T-helper 1 cell treated with Interleukin-12 subunit alpha and Interleukin-12 subunit beta and Interleukin-4 antibody, amounts not matched to agents 30 ng/mL and 1 ng/mL, for 36 hours (primary cell): Measurements from ENCODE around the gene TVP23C. TPM values are rescaled to one million over a fixed set of nuclear protein-coding genes. Genes with fewer than 3 reads are reported as not detected.
"Not testable (repeated sequence)": the region's sequence is repeated elsewhere in the genome, so short reads cannot be mapped to it uniquely, and the experiment has no call there.

Experiments
- intact Hi-C: fragments of 100-400 bp; cut with micrococcal nuclease; formaldehyde crosslinking; loops from one replicate; pipeline ENCODE4 v1.15.1; 2024
- total RNA-seq: library from RNA; stranded (reverse); gene quantifications from 2 replicates; pipeline ENCODE4 v1.2.3, GENCODE V29; 2022

The TVP23C gene
- total RNA-seq, 1 donor from 2014 or later: 18.4 TPM

DNA sequence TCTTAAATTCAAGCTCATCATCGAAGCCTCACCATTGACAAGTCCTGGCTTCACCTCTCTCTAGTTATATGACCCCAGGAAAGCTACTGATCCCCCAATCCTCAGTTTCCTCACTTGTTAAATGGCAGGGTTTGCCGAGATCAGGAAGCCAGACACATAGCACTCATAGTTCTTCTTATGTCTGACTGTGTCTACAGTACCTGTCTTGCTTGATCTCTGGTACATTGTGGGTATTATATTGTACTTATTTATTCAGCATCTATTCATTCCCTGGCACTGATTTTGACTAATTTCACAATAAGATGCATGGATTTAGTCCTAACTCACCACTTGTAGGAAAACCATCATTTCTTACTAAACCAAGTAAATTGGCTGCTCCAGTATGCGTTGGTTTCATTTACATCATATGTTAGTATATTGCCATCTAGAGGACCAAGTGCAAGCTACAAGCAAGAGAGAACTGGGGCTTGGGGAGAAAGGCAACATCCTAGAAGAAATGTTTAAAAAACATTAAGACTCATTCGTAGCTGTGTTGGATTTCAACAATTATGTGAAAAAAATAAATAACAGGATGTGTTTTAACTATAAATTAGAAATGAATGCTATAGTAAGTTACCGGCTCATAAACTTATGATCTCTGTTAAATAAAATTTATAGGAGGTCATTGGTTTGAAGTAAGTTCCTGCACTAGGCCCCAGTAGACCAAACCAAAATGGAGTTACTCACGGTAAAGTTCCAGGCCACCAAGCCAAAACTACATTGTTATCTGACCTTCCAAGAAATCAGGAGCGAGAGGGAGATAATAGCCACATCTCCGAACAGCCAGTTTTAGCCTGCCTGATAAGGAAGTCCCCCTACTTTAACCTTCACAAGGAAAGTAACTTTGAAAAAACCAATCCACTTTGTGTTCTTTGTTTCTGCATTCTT lies 36.7 kb downstream of the TVP23C start:
- intact Hi-C loops: loop anchor here (1.0 kb wide), 1 partner anchor 269 kb away; no protein-coding TSS in a partner anchor

DNA sequence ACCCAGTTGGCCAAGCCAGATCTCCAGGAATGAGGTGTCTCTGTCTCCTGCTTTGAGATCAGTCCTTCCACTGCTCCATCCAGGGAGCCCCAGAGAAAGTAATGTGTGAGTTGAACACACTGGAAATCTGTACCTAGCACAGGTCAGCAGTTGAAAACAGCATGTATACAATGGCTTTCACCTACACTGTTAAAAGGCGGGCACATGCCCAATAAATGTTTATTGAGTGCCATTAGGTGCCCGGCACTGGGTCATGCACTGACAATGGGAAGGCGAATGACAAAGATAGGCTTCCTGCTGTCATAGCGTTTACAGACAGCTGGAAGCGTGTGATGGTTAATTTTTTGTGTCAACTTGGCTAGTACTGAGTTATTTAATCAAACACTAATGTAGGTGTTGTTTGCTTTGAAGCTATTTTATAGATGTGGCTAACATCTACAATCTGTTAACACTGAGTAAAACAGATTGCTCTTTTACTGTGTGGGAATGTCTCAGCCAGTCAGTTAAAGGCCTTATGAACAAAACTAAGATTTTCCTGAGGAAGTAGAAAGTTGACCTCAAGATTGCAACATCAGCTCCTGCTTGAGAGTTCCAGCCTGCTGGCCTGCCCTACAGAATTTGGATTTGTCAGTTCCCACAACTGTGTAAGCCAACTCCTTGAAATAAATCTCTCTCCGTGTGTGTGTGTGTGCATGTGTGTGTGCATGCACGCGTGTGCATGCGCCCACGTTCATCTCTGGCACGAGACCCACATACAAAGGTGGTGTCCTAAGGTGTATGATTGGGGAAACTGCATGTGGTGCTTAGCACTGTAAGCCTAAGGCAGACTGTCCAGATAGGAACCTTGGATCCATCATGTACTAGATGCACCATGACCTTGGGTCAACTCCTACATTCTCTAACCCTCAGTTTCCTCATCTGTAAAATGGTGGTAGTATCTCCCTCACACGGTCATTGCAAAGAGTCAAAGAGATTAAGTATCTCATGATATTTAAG lies 38.0 kb downstream of the TVP23C start:
- intact Hi-C loops: not testable (repeated sequence)

DNA sequence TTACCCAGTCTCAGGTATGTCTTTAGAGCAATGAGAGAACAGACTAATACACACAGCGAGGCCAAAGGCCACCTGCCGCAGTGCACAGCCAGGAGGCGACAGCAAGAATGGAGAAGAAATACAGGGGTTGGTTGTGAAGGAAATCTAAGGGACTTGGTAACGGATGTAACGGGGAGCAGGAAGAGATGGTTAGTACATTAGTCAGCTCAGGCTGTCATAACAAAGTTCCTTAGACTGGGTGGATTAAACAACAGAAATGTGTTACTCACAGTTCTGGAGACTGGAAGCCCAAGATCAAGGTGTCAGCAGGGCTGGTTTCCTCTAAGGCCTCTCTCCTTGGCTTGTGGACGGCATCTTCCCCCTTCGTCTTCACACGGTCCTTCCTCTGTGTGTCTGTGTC lies 47.1 kb downstream of the TVP23C start:
- intact Hi-C loops: no loop called here

DNA sequence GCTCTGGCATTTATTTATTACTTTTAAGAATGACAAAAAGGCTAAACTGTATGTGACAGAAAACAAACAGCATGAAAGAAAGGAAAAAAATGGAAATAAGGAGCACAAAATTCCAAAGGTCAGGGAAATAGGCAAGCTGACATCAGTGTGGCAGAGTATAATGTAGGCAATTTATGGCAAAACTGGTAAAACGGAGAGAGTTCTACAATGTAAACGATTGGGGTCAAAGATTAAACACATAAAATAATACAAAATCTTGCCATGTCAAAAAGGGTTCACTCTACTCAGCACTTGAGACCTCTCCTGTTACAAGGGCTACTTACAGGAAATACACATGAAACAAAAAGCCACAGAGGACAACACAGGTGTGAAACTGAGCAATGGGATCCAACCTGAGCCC lies 48.8 kb downstream of the TVP23C start:
- intact Hi-C loops: no loop called here

DNA sequence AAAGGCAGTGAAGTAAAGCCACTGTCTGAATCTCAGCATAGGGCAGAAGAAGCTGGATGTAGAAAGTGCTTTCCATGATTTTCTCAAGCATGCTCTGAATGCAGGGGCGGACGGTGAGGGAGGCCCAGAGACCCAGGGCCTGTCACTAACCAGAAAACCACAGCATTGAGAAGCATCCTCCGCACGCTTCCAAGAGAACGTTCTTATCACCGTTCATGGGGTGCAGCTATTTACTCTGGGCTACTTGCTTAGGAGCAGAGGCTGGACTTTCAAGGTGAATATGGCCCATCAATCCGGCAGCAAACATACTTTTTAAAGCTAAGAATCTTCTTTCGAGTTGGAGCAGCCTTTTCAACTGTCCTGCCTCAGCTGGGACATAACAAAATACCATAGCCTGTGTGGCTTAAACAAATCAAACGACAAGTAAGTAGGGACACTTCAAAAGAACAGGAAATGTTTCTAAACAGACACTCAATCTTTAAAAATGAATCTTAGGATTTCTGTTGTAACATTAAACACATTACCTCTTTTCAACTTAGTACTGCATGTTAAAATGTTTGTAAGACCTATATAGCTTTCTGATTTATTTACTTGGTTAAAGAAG lies 49.3 kb downstream of the TVP23C start:
- intact Hi-C loops: no loop called here

DNA sequence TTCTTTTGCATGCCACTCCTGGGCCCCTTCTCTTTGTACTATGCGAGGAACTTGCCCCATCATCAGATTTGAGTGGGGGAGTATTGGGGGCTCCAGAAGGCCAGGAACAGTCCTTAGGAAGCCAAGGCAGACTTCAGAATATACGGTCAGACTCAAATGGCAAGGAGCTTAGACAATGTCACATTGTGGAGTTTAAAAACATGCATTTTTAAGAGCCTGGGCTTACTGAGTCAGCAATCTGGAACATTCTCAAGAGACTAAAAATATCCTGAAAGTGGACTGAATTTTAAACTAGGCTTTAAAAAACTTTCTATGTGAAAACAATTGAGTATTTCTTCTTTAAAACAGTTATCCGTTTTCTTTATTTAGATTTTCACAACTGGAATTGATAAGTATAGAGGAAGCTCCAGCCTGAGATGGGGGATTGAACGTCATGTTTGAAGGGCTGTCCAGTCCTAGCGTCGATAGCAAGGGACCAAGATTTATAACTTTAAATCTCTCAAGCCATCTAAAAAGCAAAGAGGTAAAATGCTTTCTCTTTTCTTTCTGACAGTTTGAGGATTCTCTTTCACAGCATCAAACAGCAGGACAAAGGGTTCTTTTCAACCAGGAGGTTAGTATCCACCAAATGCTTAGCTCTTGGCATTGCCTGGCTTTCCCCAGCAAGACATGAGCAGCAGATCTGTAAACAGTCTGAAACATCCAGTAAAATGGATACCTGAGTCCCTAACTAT lies 50.1 kb downstream of the TVP23C start:
- intact Hi-C loops: no loop called here

DNA sequence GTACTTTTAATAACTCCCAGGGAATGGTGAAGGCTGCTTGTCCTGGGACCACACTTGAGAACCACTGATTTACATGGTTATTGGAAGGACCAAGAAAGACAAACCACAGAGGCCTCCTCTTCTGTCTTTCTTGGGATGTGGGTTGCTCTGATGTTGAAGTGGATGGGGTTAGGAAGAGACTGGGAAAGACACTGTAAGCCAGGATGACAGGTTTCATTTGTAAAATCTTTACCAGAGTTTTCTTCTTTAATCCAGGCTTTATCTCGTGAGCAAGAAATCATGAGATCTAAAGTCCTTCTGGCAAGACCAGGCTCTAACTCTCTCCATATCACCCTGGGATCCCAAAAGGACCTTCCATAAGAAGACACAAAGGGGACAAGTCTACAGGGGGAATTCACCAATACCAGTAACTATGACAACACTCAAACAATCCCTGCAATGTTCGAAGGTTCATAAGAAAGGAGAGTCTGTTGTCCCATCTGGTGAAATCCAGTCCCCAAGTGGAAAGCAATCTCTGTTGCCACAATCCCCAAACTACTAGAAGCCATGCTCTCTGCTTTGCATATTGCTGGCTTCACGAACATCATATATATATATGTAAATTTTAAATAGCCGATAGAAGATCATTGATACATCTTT lies 51.1 kb downstream of the TVP23C start:
- intact Hi-C loops: no loop called here

DNA sequence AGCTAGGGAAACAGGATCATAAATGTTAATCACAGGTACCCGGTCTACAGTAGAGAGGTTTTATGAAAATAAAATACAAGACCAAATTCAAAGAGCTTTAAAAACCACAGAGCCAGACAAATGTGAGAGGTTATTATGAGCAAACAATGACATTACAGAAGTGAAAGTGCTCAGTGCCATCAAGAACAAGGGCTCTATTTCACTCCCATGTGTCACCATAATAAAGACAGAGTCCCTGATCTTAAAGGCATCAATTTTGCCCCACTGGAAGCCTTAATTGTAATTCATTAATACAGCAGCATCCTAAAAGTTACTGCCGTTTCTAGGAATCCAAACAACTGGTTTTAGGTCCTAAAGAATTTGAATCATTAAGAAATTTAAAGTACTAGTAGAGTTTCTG lies 52.1 kb downstream of the TVP23C start:
- intact Hi-C loops: no loop called here

DNA sequence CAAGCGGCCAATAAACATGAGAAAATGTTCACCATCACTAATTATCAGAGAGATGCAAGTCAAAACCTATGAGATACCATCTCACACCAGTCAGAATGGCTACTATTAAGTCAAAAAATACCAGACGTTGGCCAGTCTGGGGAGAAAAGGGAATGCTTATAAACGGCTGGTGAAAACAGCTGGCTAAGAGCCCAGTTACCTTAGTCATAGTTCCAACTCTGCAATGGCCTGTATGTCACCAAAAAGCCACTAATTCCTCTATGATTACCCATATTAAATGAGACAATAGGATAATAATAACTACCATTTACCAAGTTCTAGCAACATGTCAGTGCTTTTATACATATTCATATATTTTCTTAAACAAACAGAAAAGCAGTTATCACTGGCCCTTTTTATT lies 52.9 kb downstream of the TVP23C start:
- intact Hi-C loops: no loop called here

DNA sequence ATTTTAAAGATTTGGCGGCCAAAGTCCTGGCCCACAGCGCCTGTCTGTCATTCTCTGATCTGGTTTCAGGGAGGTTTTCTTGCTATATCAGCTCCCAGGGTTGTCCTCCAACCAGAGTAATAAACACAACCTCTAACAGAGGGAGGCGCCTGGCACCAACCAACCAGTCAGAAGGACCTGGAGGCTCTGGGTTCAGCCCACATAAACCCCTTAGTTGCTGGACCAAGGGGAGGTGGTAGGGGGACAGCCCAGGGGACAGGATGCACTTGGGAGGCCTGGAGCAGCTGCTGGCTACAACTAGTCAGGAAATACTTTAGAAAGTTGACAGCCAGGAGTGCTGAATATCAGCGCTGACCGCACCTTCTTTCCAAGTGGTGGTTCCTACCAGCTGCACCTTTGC lies 54.2 kb downstream of the TVP23C start:
- intact Hi-C loops: no loop called here

DNA sequence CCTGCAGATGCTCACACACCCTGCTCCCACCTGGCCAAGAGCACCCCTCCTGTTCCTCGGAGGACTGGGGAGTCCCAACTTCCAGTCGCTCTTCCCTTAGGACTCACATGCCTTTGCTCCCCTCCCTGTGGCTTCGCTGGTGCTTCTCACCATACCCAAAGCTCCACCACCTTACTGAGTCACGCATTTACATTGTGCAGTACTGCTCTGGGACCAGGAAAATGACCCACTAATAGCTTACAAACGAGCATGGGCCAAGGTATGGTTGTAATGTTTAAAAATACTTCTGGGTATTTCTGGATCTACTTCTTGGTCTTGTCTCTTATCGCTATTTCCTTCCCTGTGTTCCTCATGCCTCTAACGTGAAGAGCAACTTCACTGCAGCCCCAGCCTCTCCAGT lies 54.8 kb downstream of the TVP23C start:
- intact Hi-C loops: no loop called here

DNA sequence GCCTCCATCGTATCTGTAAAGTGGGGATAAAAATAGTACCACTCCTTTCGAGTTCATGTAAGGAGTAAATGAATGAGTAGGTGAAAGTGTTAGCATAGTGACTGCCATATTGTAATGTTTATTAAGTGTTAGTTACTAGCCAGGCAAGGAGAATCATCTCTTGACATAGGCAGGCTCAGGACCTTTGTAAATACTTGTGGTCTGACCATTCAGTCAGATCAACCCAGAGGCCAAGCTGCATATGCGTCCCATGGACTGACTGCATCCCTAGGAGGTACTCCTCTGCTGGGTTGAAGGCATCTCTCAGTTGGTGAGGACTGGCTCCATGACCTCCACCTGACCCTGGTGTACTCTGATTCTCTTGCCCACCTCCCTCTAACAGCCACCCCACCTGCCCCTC lies 55.4 kb downstream of the TVP23C start:
- intact Hi-C loops: no loop called here

DNA sequence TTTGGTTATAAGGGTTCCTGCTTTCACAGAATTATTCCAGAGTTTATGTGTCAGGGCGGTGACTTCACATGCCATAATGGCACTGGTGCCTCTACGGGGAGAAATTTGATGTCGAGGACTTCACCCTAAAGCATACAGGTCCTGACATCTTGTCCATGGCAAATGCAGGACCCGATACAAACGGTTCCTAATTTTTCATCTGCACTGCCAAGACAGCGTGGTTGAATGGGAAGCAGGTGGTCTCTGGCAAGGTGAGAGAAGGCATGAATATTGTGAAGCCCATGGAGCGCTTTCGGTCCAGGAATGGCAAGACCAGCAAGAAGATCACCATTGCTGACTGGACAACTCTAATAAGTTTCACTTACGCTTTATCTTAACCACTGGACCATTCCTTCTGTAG lies 56.3 kb downstream of the TVP23C start:
- intact Hi-C loops: no loop called here

DNA sequence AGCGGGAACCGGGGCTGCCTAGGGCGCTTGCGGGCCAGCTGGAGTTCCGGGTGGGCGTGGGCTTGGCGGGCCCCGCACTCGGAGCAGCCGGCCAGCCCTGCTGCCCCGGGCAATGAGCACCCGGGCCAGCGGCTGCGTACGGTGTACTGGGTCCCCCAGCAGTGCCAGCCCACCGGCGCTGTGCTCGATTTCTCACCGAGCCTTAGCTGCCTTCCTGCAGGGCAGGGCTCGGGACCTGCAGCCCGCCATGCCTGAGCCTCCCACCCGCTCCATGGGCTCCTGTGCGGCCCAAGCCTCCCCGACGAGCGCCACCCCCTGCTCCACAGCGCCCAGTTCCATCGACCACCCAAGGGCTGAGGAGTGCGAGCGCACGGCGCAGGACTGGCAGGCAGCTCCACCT lies 57.6 kb downstream of the TVP23C start:
- intact Hi-C loops: not testable (repeated sequence)

DNA sequence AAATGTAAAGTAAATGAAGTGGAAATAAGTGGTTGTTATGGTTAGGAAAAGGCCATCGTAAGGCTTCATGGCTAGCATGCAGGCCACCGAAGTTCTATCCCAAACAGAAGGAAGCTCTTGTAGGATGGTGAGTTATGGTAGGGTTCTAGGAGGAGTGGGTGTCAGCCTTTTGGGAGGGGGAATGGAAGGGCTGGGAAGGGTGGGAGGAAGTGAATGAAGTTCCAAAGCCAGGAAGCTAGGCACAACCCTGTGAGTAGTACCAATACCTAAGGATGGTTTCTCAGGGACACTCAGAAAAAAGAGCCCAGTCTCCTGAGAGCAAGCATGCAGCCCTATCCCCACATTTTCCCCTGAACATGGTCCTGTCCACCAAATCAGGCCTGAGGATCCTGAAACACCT lies 59.6 kb downstream of the TVP23C start:
- intact Hi-C loops: loop anchor here (1.0 kb wide), 1 partner anchor 246 kb away; no protein-coding TSS in a partner anchor

DNA sequence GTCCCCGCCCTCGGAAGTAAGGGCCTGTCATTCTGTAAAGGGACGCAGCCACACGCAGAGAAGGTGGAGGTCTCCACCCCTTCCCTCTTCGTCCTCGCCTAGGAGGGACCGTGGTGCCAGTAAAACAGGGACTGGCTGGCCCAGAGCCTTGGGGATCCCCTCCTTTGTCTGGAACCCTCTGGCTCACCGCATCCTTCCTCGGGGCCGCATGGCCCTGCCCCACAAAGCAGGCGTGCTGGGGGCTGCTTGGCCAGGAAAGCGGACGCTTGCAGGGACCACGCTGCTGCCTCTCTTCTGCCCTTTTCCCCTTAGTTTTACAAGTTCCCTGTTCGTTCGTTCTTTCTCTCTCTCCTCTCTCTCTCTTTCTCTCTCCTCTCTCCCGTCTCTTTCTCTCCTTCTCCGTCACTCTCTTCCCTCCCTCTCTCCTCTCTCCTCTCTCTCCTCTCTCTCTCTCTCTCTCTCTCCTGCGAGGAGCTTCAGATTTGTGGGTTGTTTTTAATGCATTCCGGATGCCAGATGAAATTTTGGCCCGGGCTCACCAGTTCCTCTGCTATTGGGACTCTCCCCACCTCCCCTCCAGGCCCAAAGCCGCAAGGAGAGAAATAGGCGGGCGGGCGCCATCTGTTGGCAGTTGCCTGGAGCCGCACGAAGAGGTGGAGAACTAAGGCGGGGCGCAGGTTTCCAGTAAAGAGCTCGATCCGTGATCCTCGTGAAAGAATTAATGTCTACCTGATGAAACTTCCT lies 60.7 kb downstream of the TVP23C start:
- intact Hi-C loops: loop anchor here (1.0 kb wide), 1 partner anchor 245 kb away; no protein-coding TSS in a partner anchor

DNA sequence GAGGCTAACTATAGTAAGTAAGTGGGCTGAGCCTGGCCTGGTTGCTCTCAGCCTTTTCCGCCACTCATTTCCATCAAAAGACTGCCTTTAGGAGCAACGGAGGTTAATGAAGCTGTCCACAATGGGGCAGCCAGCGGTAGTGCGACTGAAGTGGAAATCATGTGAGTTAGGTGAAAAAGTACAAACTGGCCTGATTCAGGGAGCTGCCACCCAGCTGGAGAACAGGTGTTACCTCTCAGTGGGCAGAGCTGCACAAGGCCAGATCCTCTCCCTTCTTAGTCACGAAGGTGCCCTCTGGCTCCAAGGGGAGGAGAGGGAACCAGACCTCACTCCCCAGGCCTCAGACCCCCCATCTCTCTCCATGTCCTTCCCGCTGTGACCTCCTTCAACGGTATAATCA lies 61.5 kb downstream of the TVP23C start:
- intact Hi-C loops: no loop called here

DNA sequence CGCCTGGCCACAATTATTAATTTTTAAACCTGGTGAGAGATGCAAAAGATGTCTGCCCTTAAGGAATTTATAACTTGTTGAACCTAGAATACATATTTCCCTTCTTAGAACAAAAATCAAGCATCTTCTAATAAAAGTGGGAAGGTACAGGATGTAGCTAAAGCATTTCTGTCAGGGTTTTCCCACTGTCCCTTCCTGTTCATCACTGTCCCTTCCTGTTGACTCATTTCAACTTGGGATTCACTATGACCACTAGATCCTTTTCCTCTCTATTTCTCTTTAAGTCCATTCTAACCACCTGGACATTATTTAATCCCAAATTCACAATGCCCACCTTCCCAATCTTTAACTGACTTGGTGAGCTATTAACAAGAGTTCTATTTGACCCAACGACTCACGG lies 62.0 kb downstream of the TVP23C start:
- intact Hi-C loops: no loop called here

DNA sequence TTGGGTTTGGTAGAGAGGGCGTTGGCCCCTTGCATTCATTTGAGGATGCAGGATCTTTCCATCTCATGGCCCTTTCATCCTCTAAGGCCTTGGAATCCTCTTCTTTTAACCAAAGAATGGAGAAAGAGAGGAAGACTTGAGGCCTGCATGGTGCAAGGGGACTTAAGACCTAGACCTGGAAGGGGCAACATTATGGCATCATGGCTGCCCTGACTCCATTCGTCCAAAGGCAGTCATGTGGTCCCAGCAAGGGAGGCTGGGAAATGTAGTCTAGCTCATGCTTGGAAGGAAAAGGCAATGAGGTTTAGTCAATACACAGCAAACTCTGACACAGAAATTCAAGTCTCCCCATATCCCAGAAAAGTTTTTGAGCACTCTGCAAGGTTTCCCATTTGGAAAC lies 65.2 kb downstream of the TVP23C start:
- intact Hi-C loops: no loop called here
